Karpas-422 (cell line): ENCODE results near the gene DYNLL1. TPM values are rescaled to one million over a fixed set of nuclear protein-coding genes. Genes with fewer than 3 reads are reported as not detected.

Experiments
- DNase-seq: peaks from one replicate; pipeline ENCODE4 v3.0.0-alpha.2; 2015
- H2AFZ ChIP-seq: fragments of 200-600 bp; sonication (generic); 2 replicates; pipeline ENCODE4 v1.6.1; 2014; ENCODE audit warnings: antibody characterized with exemption, low read length, mixed read lengths
- H3K27ac ChIP-seq: fragments of 200-600 bp; sonication (generic); 2 replicates; pipeline ENCODE4 v1.5.1; 2014; ENCODE audit warnings: mild to moderate bottlenecking, low read length, moderate library complexity
- H3K27me3 ChIP-seq: fragments of 200-600 bp; sonication (generic); 2 replicates; pipeline ENCODE4 v1.6.1; 2014; ENCODE audit warnings: low read length, mixed read lengths
- H3K36me3 ChIP-seq: fragments of 200-600 bp; sonication (generic); 2 replicates; pipeline ENCODE4 v1.6.1; 2014; ENCODE audit warnings: low read length, mixed read lengths; ENCODE audit not compliant: insufficient read depth
- H3K4me1 ChIP-seq: fragments of 200-600 bp; sonication (generic); 2 replicates; pipeline ENCODE4 v1.6.1; 2014; ENCODE audit warnings: mild to moderate bottlenecking, low read length, mixed read lengths
- H3K4me2 ChIP-seq: fragments of 200-600 bp; sonication (generic); 2 replicates; pipeline ENCODE4 v1.6.1; 2014; ENCODE audit warnings: low read length, low read depth, mild to moderate bottlenecking; ENCODE audit not compliant: poor library complexity, severe bottlenecking
- H3K4me3 ChIP-seq: fragments of 200-600 bp; sonication (generic); 2 replicates; pipeline ENCODE4 v1.5.1; 2014; ENCODE audit warnings: mild to moderate bottlenecking, antibody characterized with exemption, low read length, mixed read lengths
- H3K79me2 ChIP-seq: fragments of 200-600 bp; sonication (generic); 2 replicates; pipeline ENCODE4 v1.6.1; 2014; ENCODE audit warnings: mild to moderate bottlenecking, low read length, mixed read lengths
- H3K9ac ChIP-seq: fragments of 200-600 bp; sonication (generic); 2 replicates; pipeline ENCODE4 v1.6.0; 2014; ENCODE audit warnings: low read length
- H3K9me2 ChIP-seq: fragments of 200-600 bp; sonication (generic), shearing (Covaris generic); replicated peaks from 2 replicates; pipeline ENCODE4 v1.6.0; 2014; ENCODE audit warnings: mild to moderate bottlenecking, low read length, moderate library complexity; ENCODE audit not compliant: insufficient read depth
- H3K9me3 ChIP-seq: fragments of 300-700, 200-600 bp; sonication (generic); 2 replicates; pipeline ENCODE4 v1.6.1; 2014; ENCODE audit warnings: low read length, mixed read lengths
- H4K20me1 ChIP-seq: fragments of 200-600 bp; sonication (generic); 2 replicates; pipeline ENCODE4 v1.6.1; 2014; ENCODE audit warnings: mild to moderate bottlenecking, antibody characterized with exemption, low read length, low read depth; ENCODE audit not compliant: insufficient read depth
- total RNA-seq: library from RNA; depleted of rRNA; stranded (reverse); fragments of >200 nt; shearing (Covaris generic); gene quantifications from 2 replicates; pipeline ENCODE4 v1.2.3, GENCODE V29; 2014; ENCODE audit warnings: low replicate concordance

The DYNLL1 gene
- total RNA-seq, 1 experiment from 2014 or later, result 308 TPM

DNA sequence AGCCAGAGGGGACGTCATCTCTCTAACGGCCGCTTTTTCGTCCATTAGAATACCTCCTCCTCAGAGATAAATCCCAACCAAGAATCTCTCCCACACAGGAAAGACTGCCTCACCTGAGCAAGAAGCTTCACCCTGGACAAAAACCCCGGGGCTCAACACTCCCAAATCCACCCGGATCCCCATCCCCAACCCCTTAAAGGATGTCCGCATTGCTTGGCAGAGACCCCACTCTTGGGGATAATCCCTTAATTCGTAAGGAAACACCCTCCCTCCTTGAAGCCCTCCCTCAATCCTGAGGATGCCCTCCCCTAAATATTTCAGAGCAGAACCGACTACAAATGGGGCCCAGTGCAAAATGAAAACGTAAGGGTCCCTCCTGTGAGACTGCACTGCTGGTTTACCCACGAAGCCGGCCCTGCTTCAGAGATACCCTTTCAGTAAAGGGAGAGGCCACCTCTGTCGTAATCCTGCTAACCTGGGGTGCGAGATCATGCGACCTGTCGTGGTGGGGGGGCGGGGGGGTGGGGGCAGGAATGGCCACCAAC is 655 bp upstream of the DYNLL1 start:
- peak overlapping the region; percentile 79 for H3K9ac ChIP-seq
- H3K36me3 ChIP-seq, result peaks cover 15% of the 10 kb centered on the region; the same call in 1 of the 2 replicates
- peaks cover 16% of the 10 kb centered on the region for H4K20me1 ChIP-seq
- H3K4me1 ChIP-seq, result peaks cover 19% of the 10 kb centered on the region
- no peak overlapping the region for H3K27ac ChIP-seq
- peak overlapping the region; percentile 99 for H3K4me2 ChIP-seq
- no peaks in the 10 kb centered on the region for H3K9me2 ChIP-seq
- peak overlapping the region; percentile 99 for H2AFZ ChIP-seq
- no peaks in the 10 kb centered on the region for H3K9me3 ChIP-seq
- H3K27me3 ChIP-seq, result no peaks in the 10 kb centered on the region
- no peak for DNase-seq
- H3K79me2 ChIP-seq, result peaks cover 19% of the 10 kb centered on the region
- peak overlapping the region; percentile 96 for H3K4me3 ChIP-seq

DNA sequence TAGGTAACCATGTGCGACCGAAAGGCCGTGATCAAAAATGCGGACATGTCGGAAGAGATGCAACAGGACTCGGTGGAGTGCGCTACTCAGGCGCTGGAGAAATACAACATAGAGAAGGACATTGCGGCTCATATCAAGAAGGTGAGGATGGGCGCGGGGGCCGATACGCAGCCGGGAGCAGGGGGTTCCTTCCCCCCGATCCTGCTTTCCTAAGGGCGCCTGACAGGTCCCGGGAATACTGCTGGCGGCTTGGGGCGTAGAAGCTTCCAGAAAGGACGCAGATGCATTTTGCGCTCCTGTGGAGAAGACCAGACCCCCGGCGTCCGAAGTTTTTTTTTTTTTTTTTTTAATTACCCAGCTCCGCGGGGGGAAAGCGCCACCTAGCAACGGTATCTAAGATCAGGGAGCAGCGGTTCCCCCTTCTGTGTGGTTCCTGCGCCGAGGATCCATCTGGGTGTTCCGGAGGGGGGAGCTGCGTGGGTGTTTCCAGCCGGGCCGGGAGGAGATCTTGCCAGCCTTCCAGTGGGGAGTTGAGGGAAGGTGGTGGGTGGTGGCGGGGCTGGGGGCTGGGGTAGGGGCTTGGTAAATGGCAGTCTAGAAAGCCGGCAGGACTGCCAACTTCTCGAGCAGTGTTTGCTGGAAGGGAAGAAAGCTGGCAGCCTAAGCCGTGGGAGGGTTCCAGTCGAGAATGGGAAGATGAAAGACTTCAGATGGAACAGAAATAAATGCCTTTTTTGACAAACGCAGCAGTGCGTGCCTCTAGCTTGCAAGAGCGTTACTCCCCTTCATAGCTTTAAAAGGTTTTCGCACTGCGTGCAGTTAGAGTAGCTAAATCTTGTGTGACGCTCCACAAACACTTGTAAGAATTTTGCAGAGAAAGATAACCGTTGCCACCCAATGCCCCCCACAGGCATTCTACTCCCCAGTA is 764 bp downstream of the DYNLL1 start:
- Histone ChIP-seq H4K20me1 (peaks cover 16% of the 10 kb centered on the region), H2AFZ (no peak overlapping the region), H3K27ac (peak overlapping the region; percentile 86)

DNA sequence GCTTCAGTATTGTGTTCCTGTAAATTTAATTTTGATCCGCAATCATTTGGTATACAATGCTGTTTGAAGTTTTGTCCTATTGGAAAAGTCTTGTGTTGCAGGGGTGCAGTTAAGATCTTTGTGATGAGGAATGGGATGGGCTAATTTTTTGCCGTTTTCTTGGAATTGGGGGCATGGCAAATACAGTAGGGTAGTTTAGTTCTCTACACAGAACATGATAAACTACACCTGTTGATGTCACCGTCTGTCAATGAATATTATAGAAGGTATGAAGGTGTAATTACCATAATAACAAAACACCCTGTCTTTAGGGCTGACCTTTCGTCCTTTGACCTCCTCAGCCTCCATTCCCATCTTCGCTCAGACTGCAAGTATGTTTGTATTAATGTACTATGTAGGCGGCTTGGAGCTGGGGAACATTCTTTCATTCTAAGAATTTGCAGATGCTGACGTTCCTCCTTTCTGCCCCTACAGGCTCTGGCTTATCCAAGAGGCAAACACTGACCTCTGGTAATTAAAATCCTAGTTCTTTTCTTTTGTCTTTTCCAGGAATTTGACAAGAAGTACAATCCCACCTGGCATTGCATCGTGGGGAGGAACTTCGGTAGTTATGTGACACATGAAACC is 1.7 kb downstream of the DYNLL1 start:
- H4K20me1 ChIP-seq, result peaks cover 16% of the 10 kb centered on the region
- H3K27ac ChIP-seq, result peak overlapping the region; percentile 86
- H3K9me3 ChIP-seq, result no peaks in the 10 kb centered on the region
- H3K79me2 ChIP-seq, result peaks cover 19% of the 10 kb centered on the region
- DNase-seq, result no peak
- peak overlapping the region; percentile 96 for H3K9ac ChIP-seq
- no peak overlapping the region for H2AFZ ChIP-seq
- H3K4me2 ChIP-seq, result peak overlapping the region; percentile 94
- no peaks in the 10 kb centered on the region for H3K27me3 ChIP-seq
- no peaks in the 10 kb centered on the region for H3K9me2 ChIP-seq
- H3K36me3 ChIP-seq, result peaks cover 15% of the 10 kb centered on the region; the same call in 1 of the 2 replicates
- peaks cover 19% of the 10 kb centered on the region for H3K4me1 ChIP-seq
- H3K4me3 ChIP-seq, result peak overlapping the region; percentile 96

More for the DNA sequence above, 764 bp downstream of the DYNLL1 start:
- peaks cover 15% of the 10 kb centered on the region; the same call in 1 of the 2 replicates for H3K36me3 ChIP-seq
- DNase-seq, result peak; percentile 80
- H3K9me3 ChIP-seq, result no peaks in the 10 kb centered on the region
- peak overlapping the region; percentile 94 for H3K4me2 ChIP-seq
- peaks cover 19% of the 10 kb centered on the region for H3K79me2 ChIP-seq
- H3K27me3 ChIP-seq, result no peaks in the 10 kb centered on the region
- H3K9ac ChIP-seq, result peak overlapping the region; percentile 96
- H3K4me1 ChIP-seq, result peaks cover 19% of the 10 kb centered on the region
- no peaks in the 10 kb centered on the region for H3K9me2 ChIP-seq
- peak overlapping the region; percentile 96 for H3K4me3 ChIP-seq

DNA sequence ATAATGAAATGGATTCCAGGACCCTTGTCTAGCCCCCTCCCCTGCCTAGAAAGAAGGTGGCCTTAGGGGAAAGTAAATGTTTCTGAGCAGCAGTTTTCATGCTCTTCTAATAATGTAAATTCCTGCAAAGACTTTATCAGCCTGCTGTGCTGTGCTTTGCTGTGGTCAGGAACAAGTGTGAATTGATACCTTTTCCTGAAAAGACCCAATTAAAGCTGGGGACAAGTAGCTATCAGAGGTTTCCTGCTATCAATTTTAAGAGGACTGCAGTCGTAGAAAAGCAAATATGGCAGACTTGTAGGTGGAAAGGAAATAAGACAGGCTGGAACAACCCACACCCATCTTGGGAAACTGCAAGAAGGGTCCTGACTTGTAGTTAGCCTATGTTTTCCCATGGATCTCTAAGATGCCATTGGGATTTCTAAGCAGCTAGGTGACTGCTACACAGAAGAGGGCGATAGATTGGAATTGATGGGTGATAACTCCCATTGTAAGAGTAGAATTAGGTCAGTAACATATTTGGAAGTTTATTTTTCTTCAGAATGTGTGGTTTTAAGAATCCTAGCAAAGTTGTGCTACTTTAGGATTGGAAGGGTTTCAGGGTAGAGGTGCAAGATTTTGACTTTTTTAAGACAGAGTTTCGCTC is 3.1 kb downstream of the DYNLL1 start:
- DNase-seq, result no peak
- H3K9me3 ChIP-seq, result no peaks in the 10 kb centered on the region
- H2AFZ ChIP-seq, result no peak overlapping the region
- H3K9me2 ChIP-seq, result no peaks in the 10 kb centered on the region
- peaks cover 19% of the 10 kb centered on the region for H3K79me2 ChIP-seq
- peaks cover 15% of the 10 kb centered on the region; the same call in 1 of the 2 replicates for H3K36me3 ChIP-seq
- H3K4me2 ChIP-seq, result no peak overlapping the region
- no peak overlapping the region for H3K4me3 ChIP-seq
- H4K20me1 ChIP-seq, result peaks cover 16% of the 10 kb centered on the region
- H3K9ac ChIP-seq, result no peak overlapping the region
- H3K27ac ChIP-seq, result no peak overlapping the region
- H3K27me3 ChIP-seq, result no peaks in the 10 kb centered on the region
- peaks cover 19% of the 10 kb centered on the region for H3K4me1 ChIP-seq

DNA sequence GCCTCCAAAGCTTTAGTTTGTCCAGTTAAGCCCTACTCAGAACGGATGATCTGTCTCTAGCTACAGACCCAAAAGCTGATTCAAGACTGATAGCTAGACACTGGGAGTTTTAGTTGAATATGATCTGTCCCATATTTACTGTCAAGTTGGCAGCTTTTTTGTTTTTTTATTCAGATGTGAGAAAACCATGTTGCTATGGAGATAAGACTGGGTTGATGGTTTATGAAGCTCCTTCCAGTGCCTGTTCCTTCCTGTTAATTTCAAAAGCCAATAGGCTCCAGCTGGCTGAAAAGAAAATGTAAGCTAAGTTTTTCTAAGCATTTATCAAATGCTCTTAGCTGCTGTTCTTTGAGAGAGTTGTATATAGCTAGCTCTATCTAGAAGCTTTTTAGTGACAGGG is 4.7 kb downstream of the DYNLL1 start:
- Histone ChIP-seq H3K4me2 (no peak overlapping the region), H3K9ac (no peak overlapping the region), H2AFZ (no peak overlapping the region), H3K27ac (no peak overlapping the region), H3K9me3 (no peaks in the 10 kb centered on the region), H3K27me3 (no peaks in the 10 kb centered on the region), H3K36me3 (peaks cover 15% of the 10 kb centered on the region; the same call in 1 of the 2 replicates), H3K9me2 (no peaks in the 10 kb centered on the region), H3K79me2 (peaks cover 19% of the 10 kb centered on the region), H3K4me1 (peaks cover 10% of the 10 kb centered on the region), H4K20me1 (peaks cover 16% of the 10 kb centered on the region), H3K4me3 (no peak overlapping the region)
- no peak for DNase-seq

DNA sequence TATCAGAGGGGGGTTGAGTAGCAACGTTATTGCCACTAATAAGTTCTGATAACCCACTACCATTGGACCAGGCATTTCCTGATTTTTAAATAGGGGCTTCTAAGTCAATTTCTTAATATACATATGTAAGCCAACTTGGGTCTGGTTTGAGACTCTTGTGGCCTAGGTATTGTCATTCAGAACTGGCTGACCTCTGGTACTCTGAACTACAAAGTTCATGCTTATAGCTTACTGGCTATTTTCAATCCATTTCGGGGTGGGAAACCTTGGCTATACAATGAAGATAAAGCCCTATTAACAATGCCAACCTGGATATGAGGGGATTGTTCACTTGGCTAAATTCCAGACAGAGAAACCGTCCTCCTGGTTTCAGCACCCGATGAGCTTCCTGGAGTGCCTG is 8.7 kb downstream of the DYNLL1 start:
- Histone ChIP-seq H4K20me1 (no peaks in the 10 kb centered on the region), H3K27ac (no peak overlapping the region), H3K4me3 (no peak overlapping the region), H3K9me3 (no peaks in the 10 kb centered on the region), H3K79me2 (no peaks in the 10 kb centered on the region), H3K9me2 (no peaks in the 10 kb centered on the region), H2AFZ (no peak overlapping the region), H3K4me2 (no peak overlapping the region), H3K9ac (no peak overlapping the region), H3K27me3 (no peaks in the 10 kb centered on the region), H3K4me1 (no peaks in the 10 kb centered on the region), H3K36me3 (no peaks in the 10 kb centered on the region; the same call in 1 of the 2 replicates)
- DNase-seq, result no peak

DNA sequence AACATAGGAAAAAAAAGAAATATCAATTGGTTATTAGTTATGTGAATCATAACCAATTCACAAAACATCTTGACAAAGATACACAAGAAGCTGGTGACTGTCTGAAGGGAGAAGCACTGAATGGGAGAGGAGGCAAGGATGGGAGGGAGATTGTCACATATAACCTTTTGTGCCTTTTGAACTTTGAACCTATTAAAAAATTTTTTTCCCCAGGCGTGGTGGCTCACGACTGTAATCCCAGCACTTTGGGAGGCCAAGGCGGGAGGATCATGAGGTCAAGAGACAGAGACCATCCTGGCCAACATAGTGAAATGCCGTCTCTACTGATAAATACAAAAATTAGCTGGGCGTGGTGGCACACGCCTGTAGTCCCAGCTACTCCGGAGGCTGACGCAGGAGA is 12.6 kb downstream of the DYNLL1 start:
- DNase-seq, result no peak
- H4K20me1 ChIP-seq, result no peaks in the 10 kb centered on the region
- H3K9me3 ChIP-seq, result no peaks in the 10 kb centered on the region
- no peaks in the 10 kb centered on the region for H3K27me3 ChIP-seq
- H3K27ac ChIP-seq, result no peak overlapping the region
- no peaks in the 10 kb centered on the region for H3K9me2 ChIP-seq
- H3K4me1 ChIP-seq, result no peaks in the 10 kb centered on the region
- H2AFZ ChIP-seq, result no peak overlapping the region
- H3K36me3 ChIP-seq, result no peaks in the 10 kb centered on the region
- H3K4me3 ChIP-seq, result no peak overlapping the region
- no peaks in the 10 kb centered on the region for H3K79me2 ChIP-seq
- no peak overlapping the region for H3K9ac ChIP-seq
- no peak overlapping the region for H3K4me2 ChIP-seq
